NCI-H2227 treated with DMSO at 0.1 percent for 48 hours (cell line): Measurements from ENCODE around the gene STAT5B.
"Not testable (repeated sequence)": the region's sequence is repeated elsewhere in the genome, so short reads cannot be mapped to it uniquely, and the experiment has no call there.

Experiments
- DNase-seq: peaks from one replicate; lab custom pipeline; 2025; lab: John Stamatoyannopoulos, UW

Gene STAT5B

DNA sequence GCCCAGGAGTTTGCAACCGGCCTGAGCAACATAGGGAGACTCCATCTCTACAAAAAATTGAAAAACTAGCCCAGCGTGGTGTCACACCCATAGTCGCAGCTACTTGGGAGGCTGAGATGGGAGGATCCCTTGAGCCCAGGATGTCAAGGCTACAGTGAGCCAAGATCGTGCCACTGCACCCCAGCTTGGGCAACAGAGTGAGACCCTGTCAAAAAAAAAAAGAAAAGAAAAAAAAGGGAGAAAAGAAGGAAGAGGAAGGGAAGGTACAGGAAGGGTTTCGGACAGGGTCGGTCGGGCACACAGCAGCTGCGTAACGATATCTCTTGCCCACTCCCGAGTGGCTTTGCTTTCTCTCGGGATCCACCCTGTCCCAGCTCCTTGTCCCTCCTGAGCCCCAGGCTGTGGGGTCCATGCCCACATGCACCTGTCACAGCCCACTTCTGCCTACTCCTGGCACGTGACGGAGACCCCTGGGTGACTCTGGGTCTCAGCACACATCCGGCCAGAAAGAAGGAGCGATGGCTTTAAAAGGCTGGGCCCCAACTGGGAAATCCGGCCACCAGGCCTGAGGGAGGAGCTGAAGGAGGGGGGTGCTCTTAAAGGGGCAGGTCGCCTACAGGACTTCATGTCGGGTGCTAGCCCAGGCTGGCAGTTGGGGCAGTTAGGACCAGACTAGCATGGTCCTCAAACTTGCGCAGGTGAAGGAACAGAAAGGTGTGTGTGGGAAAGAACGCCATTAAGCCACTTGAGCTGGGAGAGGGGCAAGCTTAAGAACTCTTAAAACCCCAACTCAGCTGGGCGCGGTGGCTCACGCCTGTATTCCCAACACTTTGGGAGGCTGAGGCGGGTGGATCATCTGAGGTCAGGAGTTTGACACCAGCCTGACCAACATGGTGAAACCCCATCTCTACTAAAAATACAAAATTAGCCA, 82.0 kb downstream of the STAT5B start, which contains the start of gene GHDC:
GHDC (minus strand) TSS at position 526 of the 931 bp plus-strand sequence. CDS start 913 bp downstream, outside the sequence.
- peak; percentile 77 for DNase-seq

DNA sequence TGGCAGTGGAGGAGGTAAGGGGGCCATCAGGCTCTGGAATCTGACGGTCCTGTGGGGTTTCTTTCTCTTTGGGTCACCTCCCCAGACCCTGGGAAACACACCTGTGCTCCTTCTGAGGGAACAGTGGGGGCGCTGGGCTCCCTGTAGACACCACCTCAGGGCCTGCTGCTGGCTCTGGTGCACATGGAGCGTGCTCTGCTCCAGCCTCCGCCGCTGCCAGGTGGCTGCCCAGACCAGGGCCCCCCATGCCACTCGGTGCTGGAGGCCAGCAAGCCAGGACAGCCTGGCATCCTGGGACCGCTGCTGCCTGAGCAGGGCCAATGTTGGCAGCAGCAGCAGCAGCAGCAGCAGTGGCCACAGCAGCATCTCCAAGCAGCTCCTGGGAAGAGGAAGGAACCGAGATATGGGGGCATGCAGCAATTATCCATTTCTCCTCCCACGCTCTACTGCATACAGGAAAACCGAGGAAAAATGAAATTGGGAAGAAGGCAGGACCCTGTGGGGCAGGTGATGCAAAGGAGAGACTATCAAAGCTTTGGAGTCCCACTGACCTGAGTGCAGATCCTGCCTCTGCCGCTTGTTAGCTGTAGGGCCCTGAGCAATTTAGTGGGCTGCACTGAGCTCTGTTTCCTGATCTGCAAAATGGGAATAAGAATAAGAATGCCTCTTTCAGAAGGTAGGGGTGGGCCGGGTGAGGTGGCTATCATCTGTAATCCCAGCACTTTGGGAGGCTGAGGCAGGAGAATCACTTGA, 82.8 kb downstream of the STAT5B start:
- DNase-seq, result no peak

DNA sequence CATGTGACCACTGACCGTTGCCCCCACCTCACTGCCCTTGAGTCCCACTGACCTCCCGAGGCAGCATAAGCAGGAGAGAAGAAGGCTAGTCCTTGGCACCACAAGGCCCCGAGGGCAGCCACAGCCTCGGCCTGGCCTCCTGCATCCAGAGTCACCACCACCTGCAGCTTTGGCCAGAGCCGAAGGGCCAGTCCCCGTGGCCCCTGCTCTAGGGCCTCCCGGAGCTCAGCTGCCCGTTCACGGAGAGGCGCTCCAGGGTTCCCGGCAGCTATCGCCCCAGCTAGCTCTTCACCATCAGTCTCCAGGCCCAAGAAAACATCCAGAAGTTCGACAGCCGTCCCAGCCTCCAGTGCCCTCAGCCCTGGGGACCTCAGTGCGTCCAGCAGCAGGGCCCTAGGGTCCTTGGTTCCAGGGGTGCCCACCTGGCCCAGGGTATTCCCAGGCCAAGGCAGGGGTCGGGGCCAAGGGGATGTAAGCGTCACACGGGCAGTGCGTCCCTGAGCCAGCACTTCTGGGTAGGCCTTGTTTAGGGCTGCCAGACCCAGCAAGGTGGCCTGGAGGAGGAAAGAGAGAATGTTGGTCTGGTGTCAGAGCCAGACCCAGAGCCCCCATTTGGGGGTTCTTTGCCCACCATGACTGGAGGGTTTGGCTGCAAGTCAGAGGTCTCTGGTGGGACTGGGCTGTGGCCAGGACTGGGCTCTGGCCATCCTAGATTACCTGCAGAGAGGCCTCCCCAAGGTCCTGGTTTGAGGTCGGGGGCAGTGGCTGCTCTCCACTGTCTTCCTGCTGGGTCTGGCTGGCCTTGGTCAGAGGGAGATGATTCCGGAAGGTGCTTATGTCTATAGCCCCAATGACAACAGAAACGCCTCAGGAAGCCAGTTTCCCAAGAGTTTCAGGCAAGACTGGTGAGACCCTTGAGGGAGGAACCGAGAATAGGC, 83.7 kb downstream of the STAT5B start:
- DNase-seq, result no peak

DNA sequence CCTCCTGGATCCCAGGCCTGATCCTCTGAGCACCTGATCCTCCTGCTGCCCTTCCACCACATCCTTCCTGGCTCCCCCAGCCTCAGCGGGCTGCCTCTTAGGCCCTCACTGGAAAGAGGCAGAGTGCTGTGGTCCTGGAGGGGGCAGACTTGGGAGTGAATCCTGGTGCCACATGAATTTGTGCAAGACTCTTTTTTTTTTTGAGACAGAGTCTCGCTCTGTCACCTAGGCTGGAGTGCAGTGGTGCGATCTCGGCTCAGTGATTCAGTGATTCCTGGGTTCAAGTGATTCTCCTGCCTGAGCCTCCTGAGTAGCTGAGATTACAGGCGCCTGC, 84.9 kb downstream of the STAT5B start:
- no peak for DNase-seq

DNA sequence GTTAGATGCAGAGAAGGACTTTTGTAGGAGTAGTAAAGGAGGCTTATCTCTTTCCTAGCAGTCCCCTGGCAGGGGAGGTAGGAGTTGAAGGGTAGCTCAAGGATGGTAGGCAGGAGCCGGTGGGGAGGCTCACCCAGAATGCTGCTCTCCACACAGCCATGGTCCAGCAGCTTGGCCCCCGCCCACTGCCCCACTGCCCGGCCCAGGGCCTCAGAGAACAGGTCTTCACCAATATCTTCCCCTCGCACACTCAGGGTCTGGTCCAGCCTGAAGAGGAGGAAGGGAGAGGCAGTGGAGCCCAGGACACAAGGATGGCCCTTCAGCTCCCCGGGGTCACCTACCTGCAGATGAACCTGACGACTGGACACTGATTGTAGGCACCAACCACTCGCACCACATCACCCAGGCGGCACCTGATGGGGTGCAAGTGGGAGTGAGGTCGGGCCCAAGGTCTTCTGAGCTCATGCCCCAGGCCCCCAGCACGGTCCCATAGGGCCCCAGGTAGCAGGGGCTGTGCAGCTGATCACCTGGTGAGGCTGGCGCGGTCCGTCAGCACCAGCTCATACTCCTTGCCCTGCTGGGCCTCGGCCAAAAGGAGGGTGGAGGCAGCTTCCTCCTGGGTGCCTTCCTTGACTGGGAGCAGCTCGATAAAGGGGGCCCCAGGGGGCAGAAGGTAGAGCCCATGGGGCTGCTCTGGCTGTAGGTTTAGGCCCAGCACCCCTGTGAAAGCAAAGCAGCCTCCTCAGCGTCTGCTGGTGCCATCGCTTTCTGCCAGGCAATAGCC, 85.5 kb downstream of the STAT5B start:
- DNase-seq, result no peak

DNA sequence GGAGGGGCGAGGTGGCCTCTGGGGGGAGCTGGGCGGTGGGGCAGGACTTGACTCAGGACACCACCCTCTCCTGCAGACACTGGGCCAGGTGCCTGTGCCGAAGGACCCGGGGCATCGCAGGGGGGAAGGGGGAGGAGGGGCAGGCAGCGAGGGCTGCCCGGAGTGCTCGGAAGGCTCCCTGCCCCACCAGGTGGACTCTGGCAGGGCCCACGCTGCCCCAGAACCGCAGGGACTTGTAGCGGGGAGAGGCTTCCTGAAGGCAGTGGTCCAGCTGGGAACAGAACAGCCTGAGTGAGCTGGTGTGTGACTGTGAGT, 86.6 kb downstream of the STAT5B start:
- no peak for DNase-seq

DNA sequence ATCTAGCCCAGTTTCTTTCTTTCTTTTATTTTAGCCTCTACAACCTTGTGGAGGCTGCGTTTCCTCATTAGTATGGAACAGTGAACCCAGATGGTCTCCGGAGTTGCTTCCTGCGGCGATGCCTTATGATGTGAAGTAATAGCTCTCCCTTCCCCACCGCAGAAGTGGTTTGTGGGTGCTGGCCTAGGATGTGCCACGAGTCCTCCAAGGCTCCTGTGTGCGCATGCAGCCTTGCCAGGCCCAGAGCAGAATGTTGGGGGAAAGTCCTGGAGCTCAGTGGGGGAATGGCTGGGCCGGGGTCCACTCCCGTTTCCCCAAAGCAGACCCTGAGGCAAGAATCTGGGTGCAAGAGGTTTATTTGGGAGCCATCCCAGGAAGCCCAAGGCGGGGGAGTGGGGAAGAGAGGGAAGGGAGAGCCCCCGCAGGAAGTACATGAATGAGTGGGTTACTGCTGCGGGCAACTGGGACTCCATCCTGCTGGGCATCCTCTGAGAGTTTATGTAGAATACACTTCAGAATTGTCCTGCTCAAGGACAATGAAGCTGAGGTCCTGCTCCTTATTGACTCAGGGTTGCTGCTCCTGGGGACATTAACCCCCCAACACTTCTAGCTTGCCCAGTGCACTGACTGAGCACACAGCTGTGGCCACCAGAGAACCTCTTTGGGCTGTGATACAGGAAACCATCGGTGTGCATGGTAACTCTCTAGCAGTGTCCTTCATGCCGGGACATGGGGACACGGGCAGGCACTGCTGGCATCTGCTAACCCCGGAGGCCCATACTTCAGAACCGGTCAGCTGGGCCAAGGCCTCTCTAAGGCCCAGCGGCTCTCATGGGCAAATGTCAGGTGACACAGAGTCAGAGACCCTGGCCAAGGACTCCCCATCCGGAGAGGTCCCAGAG, 87.2 kb downstream of the STAT5B start:
- no peak for DNase-seq

DNA sequence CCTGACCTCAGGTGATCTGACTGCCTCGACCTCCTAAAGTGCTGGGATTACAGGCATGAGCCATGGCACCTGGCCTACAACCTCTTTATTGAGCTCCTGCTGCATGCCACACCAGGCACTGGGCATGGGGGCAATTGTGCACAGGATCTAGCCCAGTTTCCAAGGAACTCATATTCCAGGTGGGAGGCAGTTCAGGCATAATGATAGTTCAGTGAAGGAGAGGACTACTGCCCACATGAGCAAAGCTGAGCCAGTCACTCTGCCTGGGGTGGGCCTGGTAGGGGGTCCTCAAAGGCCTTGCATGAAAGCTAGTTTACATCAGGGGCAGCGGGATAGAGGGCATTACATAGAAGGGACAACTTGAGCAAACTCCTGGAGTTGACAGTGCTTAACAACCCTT, 88.4 kb downstream of the STAT5B start:
- DNase-seq, result no peak

DNA sequence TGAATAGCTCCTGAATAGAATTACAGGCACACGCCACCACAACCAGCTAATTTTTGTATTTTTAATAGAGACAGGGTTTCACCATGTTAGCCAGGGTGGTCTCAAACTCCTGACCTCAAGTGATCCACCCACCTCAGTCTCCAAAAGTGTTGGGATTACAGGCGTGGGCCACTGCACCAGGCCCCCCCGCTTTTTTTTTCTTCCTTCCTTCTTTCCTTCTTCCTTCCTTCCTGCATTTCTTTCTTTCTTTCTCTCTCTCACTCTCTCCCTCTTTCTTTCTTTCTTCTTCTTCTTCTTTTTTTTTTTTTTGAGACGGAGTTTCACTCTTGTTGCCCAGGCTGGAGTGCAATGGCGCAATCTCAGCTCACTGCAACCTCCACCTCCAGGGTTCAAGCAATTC, 90.0 kb downstream of the STAT5B start:
- not testable (repeated sequence) for DNase-seq

DNA sequence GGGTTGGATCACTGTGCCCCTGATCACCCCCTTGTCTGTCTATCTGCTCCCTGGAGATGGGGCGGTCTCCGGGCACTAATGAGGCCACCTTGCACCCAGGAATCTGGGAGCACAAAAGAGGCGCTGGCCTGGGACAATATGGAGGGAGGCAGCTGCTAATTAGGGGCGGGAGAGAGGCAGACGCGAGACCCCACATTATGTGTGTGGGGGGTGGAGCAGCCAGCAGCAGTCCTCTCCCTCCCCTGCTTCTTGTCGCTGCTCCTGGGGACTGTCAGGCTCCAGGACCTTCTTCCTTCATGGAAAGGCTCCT, 90.6 kb downstream of the STAT5B start:
- peak; percentile 53 for DNase-seq

DNA sequence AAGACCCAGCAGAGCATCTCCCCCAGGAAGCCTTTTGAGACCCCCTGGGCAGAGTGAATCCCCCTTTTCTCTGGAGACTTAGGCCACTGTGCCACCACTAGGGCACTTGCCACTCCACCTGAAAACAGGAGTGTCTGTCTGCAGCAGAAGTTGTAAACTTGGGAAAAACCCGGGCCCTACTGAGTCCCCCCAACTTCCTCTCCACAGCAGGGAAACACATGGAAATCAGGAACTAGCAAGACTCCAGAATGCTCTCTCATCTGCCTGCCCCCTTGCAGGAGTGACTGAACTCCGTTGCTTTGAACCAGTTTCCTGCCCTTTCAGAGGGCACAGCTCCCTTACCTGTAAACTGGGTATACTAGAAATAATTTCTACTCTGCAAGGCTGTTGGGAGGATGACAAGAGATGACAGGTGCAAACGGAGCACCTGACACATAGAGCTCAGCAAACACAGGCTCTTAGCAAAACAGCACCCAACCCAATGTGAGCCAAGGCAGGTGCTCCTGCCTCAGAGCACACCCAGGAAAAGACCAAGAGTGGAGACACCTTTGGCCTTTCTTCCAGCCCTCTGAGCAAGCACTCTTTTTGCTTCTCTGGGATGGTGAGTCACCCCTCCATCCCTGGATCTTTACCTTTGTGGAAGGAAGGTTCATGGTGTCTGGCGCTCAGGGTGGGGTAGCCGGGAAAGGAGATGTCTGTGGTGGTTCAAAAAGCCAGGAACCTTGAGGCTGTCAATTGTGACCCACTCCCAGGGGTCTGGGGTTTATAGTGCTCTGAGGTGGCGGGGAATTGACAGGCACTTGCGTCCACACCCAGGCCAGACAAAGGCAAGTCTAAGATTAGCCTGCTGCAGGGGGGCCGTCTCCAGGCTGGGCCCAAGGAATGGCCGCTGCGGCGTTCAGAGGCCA, 91.2 kb downstream of the STAT5B start, which contains the start of gene HCRT:
HCRT (minus strand) TSS at position 740 of the 908 bp plus-strand sequence; CDS start at position 653, 87 bp downstream.
- peak; percentile 53 for DNase-seq

DNA sequence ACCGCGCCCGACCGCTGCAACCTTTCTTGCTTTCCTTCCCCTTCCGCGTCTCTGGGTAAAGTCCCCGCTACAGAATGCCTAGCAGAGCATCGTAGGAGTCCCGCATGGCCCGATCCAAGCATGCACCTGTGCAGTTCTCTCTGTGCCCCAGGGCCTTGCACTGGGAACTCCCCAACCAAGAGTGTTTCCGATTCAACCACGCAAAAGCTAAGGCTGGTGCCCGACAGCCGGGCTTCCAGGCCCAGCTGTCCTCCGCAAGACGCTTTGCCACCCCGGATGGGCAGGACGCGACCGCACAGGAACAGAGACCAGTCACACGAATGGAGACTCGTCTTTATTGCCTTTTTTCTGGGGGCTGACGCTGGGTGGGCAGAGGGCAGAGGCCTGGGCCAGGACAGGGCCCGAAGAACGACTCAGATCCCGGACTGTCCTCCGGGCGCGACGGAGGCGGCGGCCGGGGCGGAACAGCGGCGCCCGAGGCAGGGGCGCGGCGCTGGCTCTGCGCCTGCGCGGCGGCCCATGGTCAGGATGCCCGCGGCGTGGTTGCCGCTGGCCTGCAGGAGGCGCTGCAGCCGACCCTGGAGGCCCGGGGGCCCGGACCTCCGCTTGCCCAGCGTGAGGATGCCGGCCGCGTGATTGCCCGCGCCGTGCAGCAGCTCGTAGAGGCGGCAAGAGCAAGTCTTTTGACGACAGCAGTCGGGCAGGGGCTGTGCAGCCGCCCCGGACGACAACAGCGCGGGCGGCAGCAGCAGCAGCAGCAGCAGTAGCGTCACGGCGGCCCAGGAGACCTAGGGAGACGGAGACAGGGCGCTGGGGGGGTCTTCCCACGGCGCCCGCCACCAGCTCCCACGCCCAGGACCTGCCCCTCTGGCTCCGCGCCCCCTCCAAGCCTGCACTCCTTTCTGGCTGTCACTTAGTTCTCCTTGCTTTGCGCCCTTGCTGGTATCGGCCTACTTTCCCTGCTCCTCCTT, 92.2 kb downstream of the STAT5B start:
- peak; percentile 67 for DNase-seq

DNA sequence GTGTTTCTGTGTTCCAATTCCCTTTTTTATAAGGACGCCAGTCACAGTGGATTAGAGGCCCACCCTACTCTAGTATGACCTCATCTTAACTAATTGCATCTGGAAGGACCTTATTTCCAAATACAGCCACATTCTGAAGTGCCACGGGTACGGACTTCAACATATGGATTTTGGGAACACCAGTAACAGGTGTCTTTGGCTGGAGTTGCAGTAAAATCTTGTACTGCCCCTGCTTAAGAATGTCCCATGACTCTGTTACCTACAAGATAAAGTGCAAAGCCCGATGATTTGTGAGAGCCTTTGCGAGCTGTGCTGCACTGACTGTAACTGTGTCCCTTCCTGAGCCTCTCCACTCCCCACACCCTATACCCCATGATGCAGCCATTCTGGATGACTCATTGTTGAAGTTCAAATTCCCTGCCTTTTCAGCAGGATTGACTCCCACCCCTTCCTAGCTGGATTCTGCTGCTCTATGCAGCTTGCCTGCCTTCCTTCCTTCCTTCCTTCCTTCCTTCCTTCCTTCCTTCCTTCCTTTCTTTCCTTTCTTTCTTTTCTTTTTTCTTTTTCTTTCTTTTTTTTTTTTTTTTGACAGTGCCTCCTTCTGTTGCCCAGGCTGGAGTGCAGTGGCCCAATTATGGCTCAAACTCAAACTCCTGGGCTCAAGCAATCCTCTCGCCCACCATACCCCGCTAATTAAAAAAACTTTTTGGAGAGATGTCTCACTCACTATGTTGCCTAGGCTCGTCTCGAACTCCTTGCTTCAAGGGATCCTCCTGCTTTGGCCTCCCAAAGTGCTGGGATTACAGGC, 93.1 kb downstream of the STAT5B start:
- no peak for DNase-seq

DNA sequence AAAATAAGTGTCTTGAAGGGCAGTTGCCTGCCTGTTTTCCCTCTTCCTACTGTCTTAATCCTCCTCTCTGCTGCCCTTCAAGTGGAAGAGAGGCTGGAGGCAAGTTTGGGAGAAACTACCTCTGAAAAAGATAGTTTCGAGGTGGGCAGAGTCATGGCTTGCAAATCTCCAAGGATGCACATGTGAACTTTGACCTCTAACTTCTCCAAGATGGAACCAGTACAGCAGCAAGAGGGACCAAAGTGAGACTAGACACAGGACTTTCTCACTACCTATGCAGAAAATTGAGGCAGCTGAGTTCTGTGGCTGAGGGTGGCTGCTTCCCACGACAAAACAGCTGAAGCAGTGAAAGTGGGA, 94.4 kb downstream of the STAT5B start:
- no peak for DNase-seq

DNA sequence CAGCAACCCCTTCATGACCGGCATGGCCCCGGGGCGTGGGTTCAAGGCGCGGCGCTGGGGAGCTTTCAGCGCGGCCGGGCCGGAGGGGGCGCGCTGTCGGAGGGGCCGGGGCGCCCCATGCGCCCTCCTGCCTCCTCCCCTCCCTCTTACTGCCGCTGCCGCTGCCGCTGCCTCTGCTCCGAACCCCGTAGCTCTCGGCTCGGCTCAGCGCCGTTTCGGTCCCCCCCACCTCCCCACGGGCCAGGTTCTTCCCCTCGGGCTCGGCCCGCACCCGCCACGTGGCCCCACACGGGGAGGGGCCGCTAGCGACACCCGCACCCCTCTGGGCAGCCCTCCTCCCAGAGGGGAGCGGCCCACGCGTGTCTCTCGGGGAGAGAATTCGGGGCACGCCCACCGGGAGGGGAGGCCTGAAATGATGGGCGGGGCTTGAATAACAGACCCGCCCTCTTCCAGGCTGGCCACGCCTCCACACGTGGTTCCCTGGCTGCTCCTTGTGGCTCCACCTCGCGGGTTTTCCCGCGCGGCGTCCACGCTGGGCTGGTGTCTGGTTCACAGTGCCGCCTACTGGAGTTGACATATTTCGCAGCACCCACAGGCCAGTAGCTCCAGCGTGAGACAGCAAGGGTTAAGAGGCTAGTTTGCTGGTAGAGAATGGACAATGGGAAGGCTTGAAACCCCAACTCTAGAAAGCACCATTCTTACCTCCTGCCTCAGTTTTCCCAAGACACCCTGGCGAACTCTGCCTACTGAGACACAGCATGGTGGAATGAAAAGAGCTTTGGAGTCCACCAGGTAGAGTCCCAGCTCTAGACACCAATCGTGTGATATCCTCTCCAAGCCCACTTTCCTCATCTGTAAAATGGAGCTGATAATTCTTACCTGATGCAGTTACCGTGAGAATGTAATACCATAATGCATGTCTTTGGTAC, 95.0 kb downstream of the STAT5B start, which contains the start of gene KCNH4:
KCNH4 (minus strand) TSS at position 221 of the 929 bp plus-strand sequence; CDS start at position 24, 197 bp downstream.
- DNase-seq, result peak; percentile 66

DNA sequence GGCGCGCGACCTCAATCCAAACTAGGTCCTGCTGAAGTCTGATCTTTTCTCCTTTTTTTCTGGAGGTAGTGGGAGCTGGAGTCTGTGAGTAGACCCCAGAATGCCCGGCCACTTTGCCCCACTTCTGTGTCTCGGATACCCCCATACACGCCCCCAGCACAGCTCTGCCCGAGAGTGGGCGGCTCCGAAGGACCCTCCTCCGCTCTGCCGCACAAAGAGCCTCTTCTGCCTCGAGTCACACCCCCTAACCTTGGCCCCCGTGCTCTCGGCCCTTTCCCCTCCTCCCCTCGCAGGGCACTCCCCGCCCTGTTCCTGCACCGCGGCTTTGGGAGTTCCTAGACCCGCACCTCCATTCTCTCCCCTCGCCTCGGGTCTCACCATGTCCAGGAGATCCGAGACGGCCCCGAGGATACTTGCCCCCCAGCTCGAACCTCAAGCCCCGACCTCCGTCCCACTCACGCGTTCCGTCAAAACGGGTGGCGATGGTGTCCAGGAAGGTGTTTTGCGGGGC, 95.7 kb downstream of the STAT5B start:
- DNase-seq, result no peak
